Measurements from ENCODE around the gene LRRC4. TPM values are rescaled to one million over a fixed set of nuclear protein-coding genes. Genes with fewer than 3 reads are reported as not detected.

LRRC4 gene
- total RNA-seq, 1 experiment from 2014 or later, result not detected

- no peak for TF ChIP-seq CTCF (IDR thresholded peaks at IDR 0.05; ENCODE audit: unreplicated experiment)
- Mint-ChIP-seq H3K4me1 (ENCODE audit: insufficient read depth, unreplicated experiment) (no peaks in the 10 kb centered on the region), H3K27ac (ENCODE audit: low read depth, unreplicated experiment) (no peak overlapping the region), H3K27me3 (ENCODE audit: insufficient read depth, unreplicated experiment) (no peaks in the 10 kb centered on the region), H3K36me3 (ENCODE audit: insufficient read depth, unreplicated experiment) (peaks cover 44% of the 10 kb centered on the region), H3K9me3 (ENCODE audit: unreplicated experiment) (no peaks in the 10 kb centered on the region), H3K4me3 (ENCODE audit: unreplicated experiment) (no peak overlapping the region)
- no peak for DNase-seq (ENCODE audit: unreplicated experiment)
- BruUV-seq (replicated peaks), result no TSS peak
- CTCF ChIA-PET, result interaction anchor here (0.6 kb wide), 1 partner anchor 25 kb away, joined by 3 read pairs; no protein-coding TSS in a partner anchor
- intact Hi-C loops (cut with micrococcal nuclease), result no loop called here
- POLR2A ChIA-PET, result interaction anchor here (0.7 to 1.0 kb wide), 2 partner anchors 11 to 957 kb away, joined by 3 read pairs; no protein-coding TSS in a partner anchor
Measured at GRCh38 chr7:128006550-128007302, 24.5 kb downstream of the LRRC4 start.

GRCh38 chr7:128005759-128006159 lies 25.5 kb downstream of the LRRC4 start:
- BruUV-seq (replicated peaks), result no TSS peak
- Mint-ChIP-seq H3K4me1 (ENCODE audit: insufficient read depth, unreplicated experiment) (no peaks in the 10 kb centered on the region), H3K9me3 (ENCODE audit: unreplicated experiment) (no peaks in the 10 kb centered on the region), H3K27ac (ENCODE audit: low read depth, unreplicated experiment) (no peak overlapping the region), H3K27me3 (ENCODE audit: insufficient read depth, unreplicated experiment) (no peaks in the 10 kb centered on the region), H3K36me3 (ENCODE audit: insufficient read depth, unreplicated experiment) (peaks cover 52% of the 10 kb centered on the region), H3K4me3 (ENCODE audit: unreplicated experiment) (no peak overlapping the region)
- POLR2A ChIA-PET, result interaction anchor here (0.9 kb wide), 1 partner anchor 9 kb away, joined by 3 read pairs; no protein-coding TSS in a partner anchor
- CTCF ChIA-PET, result no interaction called here
- DNase-seq (ENCODE audit: unreplicated experiment), result no peak
- no peak for TF ChIP-seq CTCF (IDR thresholded peaks at IDR 0.05; ENCODE audit: unreplicated experiment)
- intact Hi-C loops (cut with micrococcal nuclease), result no loop called here

- no peaks in the 10 kb centered on the region for H3K4me1 Mint-ChIP-seq (ENCODE audit: insufficient read depth, unreplicated experiment)
- intact Hi-C loops (cut with micrococcal nuclease), result no loop called here
- ChIA-PET POLR2A (interaction anchor here (0.9 kb wide), 1 partner anchor 9 kb away, joined by 3 read pairs; no protein-coding TSS in a partner anchor), CTCF (no interaction called here)
- BruUV-seq (replicated peaks), result no TSS peak
- TF ChIP-seq CTCF (IDR thresholded peaks at IDR 0.05; ENCODE audit: unreplicated experiment), result no peak
- no peak overlapping the region for H3K27ac Mint-ChIP-seq (ENCODE audit: low read depth, unreplicated experiment)
- H3K36me3 Mint-ChIP-seq (ENCODE audit: insufficient read depth, unreplicated experiment), result peaks cover 55% of the 10 kb centered on the region
- H3K27me3 Mint-ChIP-seq (ENCODE audit: insufficient read depth, unreplicated experiment), result no peaks in the 10 kb centered on the region
- no peak overlapping the region for H3K4me3 Mint-ChIP-seq (ENCODE audit: unreplicated experiment)
- no peaks in the 10 kb centered on the region for H3K9me3 Mint-ChIP-seq (ENCODE audit: unreplicated experiment)
- no peak for DNase-seq (ENCODE audit: unreplicated experiment)
Measured at GRCh38 chr7:128005117-128005516, 26.1 kb downstream of the LRRC4 start.

GRCh38 chr7:128004623-128005022 lies 26.6 kb downstream of the LRRC4 start:
- intact Hi-C loops (cut with micrococcal nuclease), result no loop called here
- ChIA-PET CTCF (no interaction called here), POLR2A (no interaction called here)
- Mint-ChIP-seq H3K27ac (ENCODE audit: low read depth, unreplicated experiment) (no peak overlapping the region), H3K4me1 (ENCODE audit: insufficient read depth, unreplicated experiment) (no peaks in the 10 kb centered on the region), H3K4me3 (ENCODE audit: unreplicated experiment) (no peak overlapping the region), H3K27me3 (ENCODE audit: insufficient read depth, unreplicated experiment) (no peaks in the 10 kb centered on the region), H3K9me3 (ENCODE audit: unreplicated experiment) (no peaks in the 10 kb centered on the region), H3K36me3 (ENCODE audit: insufficient read depth, unreplicated experiment) (peaks cover 51% of the 10 kb centered on the region)
- no peak for TF ChIP-seq CTCF (IDR thresholded peaks at IDR 0.05; ENCODE audit: unreplicated experiment)
- BruUV-seq (replicated peaks), result no TSS peak
- no peak for DNase-seq (ENCODE audit: unreplicated experiment)
